GM18526 (cell line): ENCODE results near the gene NUP98.

Source experiments
- POLR2A ChIP-seq: IDR thresholded peaks from 3 replicates; pipeline ENCODE4 v1.6.1; 2011; ENCODE audit not compliant: insufficient read length; ENCODE audit errors: extremely low read depth

Gene NUP98

GRCh38 chr11:3832816-3833215 lies 35.5 kb upstream of the NUP98 start:
- no peak for TF ChIP-seq POLR2A

- TF ChIP-seq POLR2A, result no peak
Observed at GRCh38 chr11:3831378-3832239, 34.3 kb upstream of the NUP98 start.

GRCh38 chr11:3830730-3831129 lies 33.4 kb upstream of the NUP98 start:
- TF ChIP-seq POLR2A, result no peak

GRCh38 chr11:3830088-3830487 lies 32.7 kb upstream of the NUP98 start:
- no peak for TF ChIP-seq POLR2A

- TF ChIP-seq POLR2A, result no peak
Observed at GRCh38 chr11:3827434-3828186, 30.3 kb upstream of the NUP98 start.

GRCh38 chr11:3826721-3827120 lies 29.4 kb upstream of the NUP98 start:
- no peak for TF ChIP-seq POLR2A

- no peak for TF ChIP-seq POLR2A
Observed at GRCh38 chr11:3825473-3826154, 28.3 kb upstream of the NUP98 start.

- TF ChIP-seq POLR2A, result no peak
Observed at GRCh38 chr11:3824714-3825472, 27.5 kb upstream of the NUP98 start.

GRCh38 chr11:3823762-3824506 lies 26.6 kb upstream of the NUP98 start:
- no peak for TF ChIP-seq POLR2A

GRCh38 chr11:3823303-3823702 lies 25.9 kb upstream of the NUP98 start:
- TF ChIP-seq POLR2A, result no peak

GRCh38 chr11:3822312-3822711 lies 25.0 kb upstream of the NUP98 start:
- TF ChIP-seq POLR2A, result no peak

GRCh38 chr11:3820971-3821370 lies 23.6 kb upstream of the NUP98 start:
- no peak for TF ChIP-seq POLR2A

- TF ChIP-seq POLR2A, result no peak
Observed at GRCh38 chr11:3817181-3817800, 19.9 kb upstream of the NUP98 start.

- no peak for TF ChIP-seq POLR2A
Observed at GRCh38 chr11:3816673-3817072, 19.3 kb upstream of the NUP98 start.
